ENCODE data around the gene SLC25A13. TPM values are rescaled to one million over a fixed set of nuclear protein-coding genes. Genes with fewer than 3 reads are reported as not detected.
"Not testable (repeated sequence)": the region's sequence is repeated elsewhere in the genome, so short reads cannot be mapped to it uniquely, and the experiment has no call there.

The SLC25A13 gene
- total RNA-seq, 1 donor from 2014 or later, result 96.4 TPM

DNA sequence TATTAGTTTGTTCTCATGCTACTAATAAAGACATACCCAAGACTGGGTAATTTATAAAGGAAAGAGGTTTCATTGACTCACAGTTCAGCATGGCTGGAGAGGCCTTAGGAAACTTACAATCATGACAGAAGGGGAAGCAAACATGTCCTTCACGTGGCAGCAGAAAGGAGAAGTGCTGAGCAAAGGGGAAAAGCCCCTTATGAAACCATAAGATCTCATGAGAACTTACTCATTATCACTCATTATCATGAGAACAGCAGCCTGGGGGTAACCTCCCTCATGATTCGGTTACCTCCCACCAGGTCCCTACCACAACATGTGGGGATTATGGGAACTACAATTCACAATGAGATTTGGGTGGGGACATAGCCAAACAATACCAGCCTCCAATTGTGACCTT, 4.9 kb upstream of the SLC25A13 start:
- DNase-seq (ENCODE audit: low spot score); ATAC-seq: not testable (repeated sequence)

DNA sequence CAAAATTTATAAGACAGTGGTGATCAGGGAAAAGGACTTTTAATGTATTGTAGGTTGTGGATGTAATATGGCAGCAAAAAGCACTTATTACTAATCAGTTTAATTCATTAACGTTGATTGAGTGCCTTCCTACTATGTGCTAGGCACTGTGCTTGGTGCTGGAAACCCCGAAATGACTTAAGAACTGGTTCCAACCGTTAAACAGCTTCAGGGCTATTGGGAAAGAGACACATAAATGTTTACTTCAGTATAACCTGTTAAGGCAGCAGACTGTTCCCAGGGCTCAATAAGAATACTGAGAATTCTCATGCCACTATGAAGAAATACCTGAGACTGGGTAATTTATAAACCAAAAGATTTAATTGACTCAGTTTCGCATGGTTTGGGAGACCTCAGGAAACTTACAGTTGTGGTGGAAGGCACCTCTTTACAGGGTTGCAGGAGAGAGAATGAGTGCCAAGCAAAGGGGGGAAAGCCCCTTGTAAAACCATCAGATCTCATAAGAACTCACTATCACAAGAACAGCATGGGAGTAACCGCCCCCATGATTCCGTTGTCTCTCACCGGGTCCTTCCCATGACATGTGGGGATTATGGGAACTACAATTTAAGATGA, 1.1 kb upstream of the SLC25A13 start:
- no peak for ATAC-seq
- no peak for DNase-seq (ENCODE audit: low spot score)

- no peak for DNase-seq (ENCODE audit: low spot score)
- ATAC-seq, result peak; percentile 20
Measured at GRCh38 chr7:96322373-96322695, 436 bp upstream of the SLC25A13 start.

DNA sequence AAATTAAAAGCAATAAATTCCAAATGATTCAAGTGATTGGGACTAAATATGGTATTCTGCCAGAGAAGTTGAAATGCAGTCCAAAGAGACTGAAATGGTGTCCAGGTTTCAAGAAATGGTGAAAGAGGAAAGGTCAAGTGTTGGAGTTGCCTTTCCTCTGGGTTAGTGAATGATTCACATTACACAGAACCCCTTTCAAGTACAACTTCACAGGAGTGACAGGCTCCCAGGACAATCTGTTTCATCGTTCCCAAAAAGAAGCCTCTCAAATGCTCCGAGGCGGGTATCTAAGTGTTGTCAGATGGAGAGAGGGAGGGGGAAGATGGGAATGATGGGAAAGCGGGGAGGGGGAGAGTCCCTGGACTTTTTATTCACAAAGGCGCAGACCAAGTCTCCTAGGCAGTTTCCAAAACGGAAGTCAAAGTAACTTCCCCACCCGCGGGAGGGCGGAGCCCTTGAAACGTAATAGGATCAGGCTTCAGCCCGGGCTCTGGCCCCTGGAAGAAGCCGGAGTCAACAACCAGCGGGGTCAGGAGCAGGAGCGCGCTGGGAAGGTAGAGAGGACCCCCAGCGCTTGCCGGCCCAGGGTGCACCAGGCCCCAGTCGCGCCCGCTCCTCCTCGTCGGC, 754 bp downstream of the SLC25A13 start:
- ATAC-seq (peak; percentile 76), DNase-seq (ENCODE audit: low spot score) (peak; percentile 94)

DNA sequence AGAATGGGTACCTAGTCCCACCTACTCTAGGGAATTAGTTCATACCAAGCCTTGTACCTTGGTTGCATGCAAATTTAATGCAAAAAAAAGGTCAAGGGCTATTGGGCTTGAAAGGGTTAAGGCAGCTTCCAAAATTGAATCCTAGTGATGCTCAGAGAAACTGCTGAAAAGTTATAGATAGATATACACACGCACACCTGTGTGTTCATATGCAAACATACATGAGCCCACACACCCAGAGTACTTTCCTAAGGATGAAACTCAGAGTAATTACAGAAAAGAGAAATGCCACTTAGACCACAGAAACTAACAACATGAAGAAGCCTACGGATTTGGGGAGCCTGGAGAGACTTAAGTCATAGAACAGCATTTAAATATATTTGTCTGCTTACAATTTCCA, 1.5 kb downstream of the SLC25A13 start:
- no peak for DNase-seq (ENCODE audit: low spot score)

DNA sequence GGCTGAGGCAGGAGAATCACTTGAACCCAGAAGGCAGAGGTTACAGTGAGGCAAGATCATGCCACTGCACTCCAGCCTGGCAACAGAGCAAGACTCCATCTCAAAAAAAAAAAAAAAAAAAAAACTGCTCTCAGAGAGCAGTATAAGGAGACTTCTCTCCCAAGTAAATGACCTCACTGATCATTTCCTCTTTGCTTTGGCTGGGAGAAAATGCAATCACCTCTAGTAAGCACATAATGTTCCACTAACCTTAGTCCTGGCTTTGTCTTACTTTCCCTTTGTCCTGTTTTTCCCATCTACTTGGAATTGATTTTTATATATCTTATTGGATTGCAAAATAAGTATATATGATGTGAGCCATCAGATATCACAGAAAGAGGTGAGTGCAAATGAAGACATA, 2.5 kb downstream of the SLC25A13 start:
- no peak for ATAC-seq
- DNase-seq (ENCODE audit: low spot score), result no peak

More for the DNA sequence above, 1.5 kb downstream of the SLC25A13 start:
- no peak for ATAC-seq

GRCh38 chr7:96316949-96317348, 4.9 kb downstream of the SLC25A13 start:
- no peak for DNase-seq (ENCODE audit: low spot score)
- ATAC-seq, result no peak

DNA sequence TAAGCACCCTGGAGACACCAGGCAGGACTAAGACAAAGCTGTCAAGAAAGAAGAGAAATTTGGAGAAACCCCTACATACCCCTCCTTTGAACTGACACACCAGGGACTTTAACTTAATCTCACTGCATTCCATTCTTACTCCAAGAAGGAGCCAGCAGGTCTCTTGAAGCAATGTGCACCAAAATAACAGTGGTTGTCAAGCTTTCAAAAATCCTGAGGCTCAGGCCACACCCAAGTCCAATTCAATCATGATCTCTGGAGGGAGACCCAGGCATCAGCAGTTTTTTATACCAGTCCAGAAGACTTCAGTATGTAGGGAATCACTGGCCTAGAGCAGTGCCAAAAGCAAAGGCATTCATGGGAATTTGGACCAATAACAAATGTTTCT, 6.8 kb downstream of the SLC25A13 start:
- DNase-seq (ENCODE audit: low spot score), result no peak
- ATAC-seq, result no peak

- DNase-seq (ENCODE audit: low spot score), result no peak
- peak; percentile 63 for ATAC-seq
Measured at GRCh38 chr7:96314402-96315124, 7.3 kb downstream of the SLC25A13 start.

DNA sequence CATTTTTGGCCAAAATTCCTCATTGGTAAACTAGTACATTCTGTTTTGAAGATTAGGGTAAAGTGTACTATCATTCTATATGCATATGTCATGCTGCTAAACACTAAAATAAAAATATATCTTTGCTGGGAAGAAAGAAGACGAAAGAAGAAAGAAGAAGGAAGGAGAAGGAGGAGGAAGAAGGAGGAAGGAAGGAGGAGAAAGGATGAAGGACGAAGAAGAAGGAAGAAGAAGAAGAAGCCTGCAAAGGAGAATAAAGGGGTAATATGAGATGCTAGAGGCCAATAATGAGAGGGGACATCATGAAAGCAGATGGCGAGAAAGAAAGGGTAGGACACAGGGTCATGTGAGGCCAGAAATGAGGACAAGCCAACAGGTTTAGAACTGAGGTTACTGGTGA, 8.0 kb downstream of the SLC25A13 start:
- no peak for DNase-seq (ENCODE audit: low spot score)
- no peak for ATAC-seq

- no peak for DNase-seq (ENCODE audit: low spot score)
- no peak for ATAC-seq
Measured at GRCh38 chr7:96312502-96312901, 9.4 kb downstream of the SLC25A13 start.

DNA sequence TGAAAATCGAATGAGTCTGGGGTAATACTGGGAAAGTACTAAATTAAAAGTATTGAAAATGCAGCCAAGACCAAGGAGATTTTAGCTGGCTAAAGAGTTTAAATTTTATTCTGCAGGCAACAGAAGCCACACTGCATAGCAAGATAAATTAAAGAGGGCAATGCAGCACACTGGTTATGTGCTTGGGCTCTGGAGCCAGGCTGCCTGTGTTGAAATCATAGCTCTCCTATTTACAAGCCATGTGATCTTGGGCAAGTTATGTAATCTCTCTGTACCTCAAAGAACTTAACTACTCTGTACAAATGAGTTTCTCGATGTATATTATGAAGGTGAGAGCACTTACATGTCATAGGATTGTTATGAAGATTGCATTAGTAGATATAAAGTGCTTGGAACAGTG, 9.9 kb downstream of the SLC25A13 start:
- ATAC-seq (peak; percentile 65), DNase-seq (ENCODE audit: low spot score) (peak; percentile 63)

DNA sequence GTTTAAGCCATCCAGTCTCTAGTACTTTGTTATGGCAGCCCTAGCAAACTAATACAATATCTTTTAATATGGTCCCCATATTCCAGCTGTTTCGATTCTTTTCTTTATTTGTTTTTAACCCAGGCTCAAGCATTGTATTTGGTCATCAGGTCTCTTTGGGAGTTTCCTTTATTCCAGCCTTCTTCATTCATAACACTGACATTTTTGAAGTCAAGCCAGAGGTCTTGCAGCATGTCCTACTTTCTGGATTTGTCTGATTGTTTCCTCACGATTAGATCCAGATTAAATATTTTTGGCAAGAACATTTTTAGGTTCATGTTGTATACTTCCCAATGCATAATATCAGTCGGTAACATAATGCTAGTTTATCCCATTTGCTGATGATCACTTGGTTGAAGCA, 11.8 kb downstream of the SLC25A13 start:
- peak; percentile 20 for ATAC-seq
- DNase-seq (ENCODE audit: low spot score), result no peak

GRCh38 chr7:96308950-96309263, 13.0 kb downstream of the SLC25A13 start:
- DNase-seq (ENCODE audit: low spot score), result no peak
- ATAC-seq, result peak; percentile 6

GRCh38 chr7:96308253-96308949, 13.5 kb downstream of the SLC25A13 start:
- peak; percentile 77 for ATAC-seq

DNA sequence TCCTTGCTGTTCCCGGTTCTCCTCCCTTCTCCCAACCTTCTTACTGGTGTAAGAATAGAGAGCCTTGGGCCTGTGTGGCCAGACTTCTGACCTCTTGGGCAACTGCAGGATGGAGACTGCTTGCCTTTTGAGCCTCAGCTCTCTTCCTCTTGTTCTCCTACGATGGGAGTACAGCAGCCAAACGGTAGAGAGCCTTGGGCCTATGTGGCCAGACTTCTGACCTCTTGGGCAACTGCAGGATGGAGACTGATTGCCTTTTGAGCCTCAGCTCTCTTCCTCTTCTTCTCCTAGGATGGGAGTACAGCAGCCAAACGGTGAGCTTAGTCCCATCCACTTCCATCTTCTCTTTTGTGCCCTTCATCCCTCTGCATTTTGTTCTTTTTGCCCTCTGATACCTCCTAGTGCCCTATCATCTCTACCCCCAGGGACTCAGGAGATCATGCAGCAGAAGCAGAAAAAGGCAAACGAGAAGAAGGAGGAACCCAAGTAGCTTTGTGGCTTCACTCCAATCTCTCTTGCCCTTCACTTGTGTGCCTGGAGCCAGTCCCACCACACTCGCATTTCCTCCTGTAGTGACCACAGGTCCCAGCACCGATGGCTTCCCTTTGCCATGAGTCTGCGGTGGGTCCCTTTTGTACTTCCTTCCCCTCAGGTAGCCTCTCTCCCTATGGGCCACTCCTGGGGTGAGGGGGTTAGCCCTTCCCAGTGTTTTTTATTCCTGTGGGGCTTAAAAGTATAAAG, 15.3 kb downstream of the SLC25A13 start:
- ATAC-seq (no peak), DNase-seq (ENCODE audit: low spot score) (no peak)

More at GRCh38 chr7:96308253-96308949, 13.5 kb downstream of the SLC25A13 start:
- peak; percentile 82 for DNase-seq (ENCODE audit: low spot score)

DNA sequence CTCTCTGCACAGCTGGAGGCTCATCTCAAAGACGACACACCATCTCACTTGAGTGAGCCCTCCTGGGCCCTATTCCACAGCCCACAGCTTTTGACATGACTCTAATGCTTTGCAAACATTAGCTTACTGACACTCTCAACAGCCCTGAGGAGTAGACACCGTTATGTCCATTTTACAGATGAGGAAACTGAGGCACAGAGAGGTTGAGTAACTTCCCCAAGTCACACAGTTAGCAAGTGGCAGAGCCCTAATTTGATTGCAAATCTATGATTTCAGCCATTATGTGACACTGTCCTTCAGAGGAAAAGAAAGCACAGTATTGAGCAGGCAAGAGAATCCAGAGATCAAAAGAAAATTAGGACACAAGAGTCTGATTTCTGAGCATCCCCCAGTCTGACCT, 16.0 kb downstream of the SLC25A13 start:
- DNase-seq (ENCODE audit: low spot score) (no peak), ATAC-seq (no peak)

- no peak for ATAC-seq
- no peak for DNase-seq (ENCODE audit: low spot score)
Measured at GRCh38 chr7:96304573-96304972, 17.3 kb downstream of the SLC25A13 start.

GRCh38 chr7:96303686-96304443, 18.0 kb downstream of the SLC25A13 start:
- DNase-seq (ENCODE audit: low spot score) (peak; percentile 62), ATAC-seq (peak; percentile 61)

DNA sequence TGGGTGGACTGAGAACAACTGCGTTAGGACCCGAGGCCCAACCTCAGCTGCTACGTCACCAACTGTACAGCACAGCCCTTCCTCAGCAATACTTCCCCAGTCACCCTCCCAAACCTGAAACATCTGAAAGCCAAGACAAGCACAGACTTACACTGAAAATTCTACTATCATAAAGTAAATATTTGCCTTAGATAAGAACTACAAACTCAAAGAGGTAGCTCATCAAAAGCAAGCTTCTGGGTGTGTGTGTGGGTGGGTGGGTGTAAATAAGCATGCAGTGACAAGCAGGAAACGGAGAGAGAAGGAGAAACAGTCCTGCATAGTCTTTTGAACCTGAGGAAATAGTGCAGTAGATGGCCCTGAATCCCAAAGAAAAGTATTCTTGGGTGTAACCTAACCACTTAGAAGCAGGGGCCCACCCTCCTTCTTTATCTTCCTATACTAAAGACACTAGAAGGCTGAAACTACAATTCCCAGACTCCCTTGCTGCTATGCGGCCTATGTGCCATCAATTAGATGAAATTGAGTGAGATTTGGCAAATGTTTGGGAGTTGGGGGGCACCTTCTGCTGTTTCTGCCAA, 18.7 kb downstream of the SLC25A13 start:
- ATAC-seq, result peak; percentile 88

More for the DNA sequence above, 18.7 kb downstream of the SLC25A13 start:
- DNase-seq (ENCODE audit: low spot score), result peak; percentile 69
